HL-60 (cell line): ENCODE results near the gene NUDT9.

ENCODE experiments used
- DNase-seq, 2 experiments: peaks; one replicate each; pipeline ENCODE4 v3.0.0-alpha.2; 2010 to 2020; ENCODE audit warnings: low read depth in 1 of 2, low spot score in 1 of 2
- H3K27ac ChIP-seq: fragments of 250-450 bp; sonication (Bioruptor Pico); replicated peaks from 2 replicates; pipeline ENCODE4 v1.5.1; 2020; ENCODE audit warnings: mild to moderate bottlenecking, moderate library complexity
- H3K27me3 ChIP-seq: fragments of 250-450 bp; sonication (Bioruptor Pico); 2 replicates; pipeline ENCODE4 v1.5.1; 2021; ENCODE audit warnings: mild to moderate bottlenecking, moderate library complexity; ENCODE audit not compliant: insufficient read depth, poor library complexity, severe bottlenecking
- H3K4me3 ChIP-seq: replicated peaks from 2 replicates; pipeline ENCODE4 v1.5.1; 2011; ENCODE audit warnings: mild to moderate bottlenecking, control low read depth, low read length; ENCODE audit not compliant: insufficient read depth
- CTCF ChIP-seq: IDR thresholded peaks from one replicate; pipeline ENCODE4 v1.5.1; 2011; ENCODE audit warnings: low read length, control low read depth, inconsistent platforms; ENCODE audit not compliant: insufficient read depth
- GABPA ChIP-seq: IDR thresholded peaks from 2 replicates; pipeline ENCODE4 v1.6.1; 2012; ENCODE audit warnings: low read depth
- POLR2AphosphoS5 ChIP-seq: IDR thresholded peaks from 2 replicates; pipeline ENCODE4 v1.6.1; 2012; ENCODE audit warnings: low read depth
- REST ChIP-seq: IDR thresholded peaks from 2 replicates; pipeline ENCODE4 v1.6.1; 2012; ENCODE audit warnings: low read depth; ENCODE audit not compliant: insufficient replicate concordance
- SPI1 ChIP-seq: IDR thresholded peaks from 2 replicates; pipeline ENCODE4 v1.6.1; 2012; ENCODE audit warnings: low read depth, mild to moderate bottlenecking, borderline replicate concordance

The NUDT9 gene

DNA sequence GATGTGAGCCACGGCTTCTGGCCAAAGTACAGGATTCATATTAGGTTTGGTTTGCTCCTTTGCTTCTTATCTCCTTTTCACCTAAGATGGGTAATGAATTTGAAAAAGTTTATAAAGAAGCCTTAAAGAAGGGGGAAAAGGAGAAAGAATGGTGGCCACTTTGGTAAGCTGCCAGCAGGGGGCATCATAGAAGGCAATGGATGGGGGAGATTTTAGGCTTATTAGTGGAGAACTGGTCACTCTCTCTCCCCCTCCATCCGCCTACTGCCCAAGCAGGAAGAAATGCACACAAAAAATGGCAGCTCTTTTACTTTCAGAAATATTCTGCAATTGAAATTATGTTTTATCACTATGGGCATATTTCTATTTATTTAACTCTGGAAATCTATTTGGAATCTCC, 74.8 kb downstream of the NUDT9 start:
- no peak for DNase-seq
- TF ChIP-seq REST (no peak), GABPA (no peak), POLR2AphosphoS5 (no peak), CTCF (peak; percentile 23), SPI1 (no peak)
- no peak overlapping the region for H3K27ac ChIP-seq

DNA sequence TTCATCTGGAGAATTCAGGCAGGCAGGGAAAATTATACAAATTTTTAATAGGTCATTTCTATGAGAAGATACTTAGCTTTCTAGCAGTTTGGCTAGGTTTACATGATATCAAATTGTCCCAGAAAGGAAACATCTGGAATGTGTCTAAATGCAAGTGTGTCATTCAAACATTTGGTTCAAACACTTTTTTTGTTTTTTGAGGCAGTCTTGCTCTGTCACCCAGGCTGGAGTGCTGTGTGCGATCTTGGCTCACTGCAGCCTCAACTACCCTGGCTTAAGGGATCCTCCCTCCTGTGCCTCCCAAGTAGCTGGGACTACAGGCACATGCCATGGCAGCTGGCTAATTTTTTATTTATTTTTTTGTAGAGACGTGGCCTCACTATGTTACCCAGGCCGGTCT, 75.2 kb downstream of the NUDT9 start:
- no peak for DNase-seq
- Histone ChIP-seq H3K4me3 (no peak overlapping the region), H3K27ac (no peak overlapping the region), H3K27me3 (no peaks in the 10 kb centered on the region)
- no peak for TF ChIP-seq POLR2AphosphoS5
- TF ChIP-seq GABPA = no peak
- TF ChIP-seq REST = no peak
- no peak for TF ChIP-seq SPI1
- TF ChIP-seq CTCF = no peak

More for the DNA sequence above, 74.8 kb downstream of the NUDT9 start:
- H3K4me3 ChIP-seq = no peak overlapping the region
- H3K27me3 ChIP-seq = no peaks in the 10 kb centered on the region

DNA sequence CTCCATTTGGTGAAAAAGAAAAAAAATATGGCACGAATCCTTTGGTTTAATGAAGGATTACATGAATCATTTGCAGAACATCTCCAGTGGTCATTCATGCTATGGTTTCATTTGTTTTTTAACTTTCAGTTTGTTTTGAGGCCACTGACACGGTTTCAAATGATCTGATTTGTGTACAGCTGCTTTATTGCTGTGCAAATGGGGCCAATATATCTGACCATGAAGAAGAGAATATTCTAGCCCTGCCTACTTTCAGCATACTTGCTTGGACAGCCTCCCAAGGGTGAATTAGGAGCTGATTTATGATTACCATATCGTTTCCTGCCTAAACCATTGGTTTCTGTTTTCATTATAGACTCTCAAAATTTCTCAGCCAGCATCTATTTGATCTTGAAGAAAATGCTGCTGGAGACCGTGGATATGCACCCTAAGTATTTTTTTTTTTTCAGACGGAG, 76.1 kb downstream of the NUDT9 start:
- Histone ChIP-seq H3K27ac (no peak overlapping the region), H3K27me3 (no peaks in the 10 kb centered on the region), H3K4me3 (no peak overlapping the region)
- DNase-seq = no peak
- TF ChIP-seq POLR2AphosphoS5 (no peak), SPI1 (no peak), REST (no peak), GABPA (no peak), CTCF (no peak)
